BE2C (cell line): ENCODE data around the gene PSG2. TPM values are rescaled to one million over a fixed set of nuclear protein-coding genes. Genes with fewer than 3 reads are reported as not detected.
"Not testable (repeated sequence)": the region's sequence is repeated elsewhere in the genome, so short reads cannot be mapped to it uniquely, and the experiment has no call there.

ENCODE experiments used
- DNase-seq: peaks from one replicate; pipeline ENCODE4 v3.0.0-alpha.2; 2020
- H3K27me3 ChIP-seq: fragments of 250-450 bp; sonication (Bioruptor Pico); 2 replicates; pipeline ENCODE4 v1.5.1; 2020; ENCODE audit warnings: mild to moderate bottlenecking
- H3K36me3 ChIP-seq: fragments of 250-450 bp; sonication (Bioruptor Pico); 2 replicates; pipeline ENCODE4 v1.5.1; 2020; ENCODE audit warnings: mild to moderate bottlenecking
- H3K4me1 ChIP-seq: fragments of 250-450 bp; sonication (Bioruptor Pico); 2 replicates; pipeline ENCODE4 v1.5.1; 2020
- H3K4me3 ChIP-seq: 2 replicates; pipeline ENCODE4 v1.5.1; 2011; ENCODE audit warnings: low read depth, low read length
- H3K9me3 ChIP-seq: fragments of 250-450 bp; sonication (Bioruptor Pico); 2 replicates; pipeline ENCODE4 v1.5.1; 2020
- polyA plus RNA-seq: library from polyadenylated mRNA; unstranded; fragments of >200 nt; gene quantifications from one replicate; pipeline ENCODE4 v1.2.1, GENCODE V29; 2012; ENCODE audit warnings: low read depth, missing spikeins; ENCODE audit not compliant: insufficient read length, insufficient read depth
- TF ChIP-seq, protein P1 (sequence below): IDR thresholded peaks from 2 replicates; pipeline ENCODE4 v1.5.1; 2012; ENCODE audit warnings: mild to moderate bottlenecking, low read depth, low read length

The PSG2 gene
- polyA plus RNA-seq: not detected

DNA sequence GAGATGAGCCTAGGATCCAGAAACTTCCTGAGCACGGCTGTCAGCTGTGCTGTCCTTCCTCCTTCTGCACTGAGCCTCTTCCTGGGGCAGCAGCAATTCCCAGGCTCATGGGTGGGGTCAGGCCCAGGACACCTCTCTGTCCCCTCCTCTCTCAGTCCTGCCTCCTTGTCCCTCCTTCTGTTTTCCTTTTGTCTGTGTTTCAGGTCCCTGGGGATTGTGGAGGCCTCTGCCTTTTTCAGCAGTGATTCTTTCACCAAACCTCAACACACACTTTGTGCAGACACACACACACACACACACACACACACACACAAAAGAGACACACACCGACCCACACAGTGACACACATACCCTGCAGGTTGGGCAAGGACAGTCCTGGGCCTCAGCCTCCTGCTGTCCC, at the start of gene PSG2:
PSG2 (minus strand) TSS at position 101 of the 400 bp plus-strand sequence. CDS start 132 bp downstream, outside the sequence.
- H3K4me1 ChIP-seq, H3K27me3 ChIP-seq, H3K36me3 ChIP-seq, H3K9me3 ChIP-seq, H3K4me3 ChIP-seq, DNase-seq: not testable (repeated sequence)

DNA sequence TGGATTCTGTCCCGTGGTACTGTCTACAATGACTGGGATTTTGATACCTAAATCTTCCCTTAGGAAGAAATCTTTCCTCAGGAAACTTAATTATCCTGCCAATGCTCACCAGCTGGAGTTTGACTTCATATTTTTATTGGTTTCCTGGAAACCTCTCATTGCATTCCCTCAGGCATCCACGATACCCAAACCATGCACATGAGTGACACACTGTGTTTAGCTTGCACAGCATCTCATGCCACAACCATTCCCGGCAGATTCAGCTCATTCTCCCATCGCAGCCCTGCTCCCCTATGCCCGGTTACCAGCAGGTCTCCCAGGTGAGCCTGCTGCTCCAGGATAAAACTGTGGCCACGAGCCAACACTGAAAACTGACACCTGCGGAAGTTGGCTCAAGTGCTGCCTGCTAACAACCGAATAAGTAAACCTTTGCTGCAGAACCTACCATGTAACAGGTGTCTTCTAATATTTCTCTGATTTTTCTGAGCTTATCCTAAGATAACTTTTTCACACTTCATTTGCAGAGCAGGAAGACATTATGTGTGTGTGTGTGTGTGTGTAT, 48.9 kb upstream of the PSG2 start:
- not testable (repeated sequence) for H3K36me3 ChIP-seq

GRCh38 chr19:43129197-43129596, 46.7 kb upstream of the PSG2 start:
- not testable (repeated sequence) for H3K27me3 ChIP-seq, H3K9me3 ChIP-seq, DNase-seq, H3K36me3 ChIP-seq, H3K4me1 ChIP-seq, H3K4me3 ChIP-seq

More for the DNA sequence above, 48.9 kb upstream of the PSG2 start:
- not testable (repeated sequence) for H3K4me1 ChIP-seq, H3K4me3 ChIP-seq, H3K9me3 ChIP-seq, H3K27me3 ChIP-seq, DNase-seq

- DNase-seq, H3K36me3 ChIP-seq: not testable (repeated sequence)
Observed at GRCh38 chr19:43127336-43127735, 44.8 kb upstream of the PSG2 start.

GRCh38 chr19:43126720-43127119, 44.2 kb upstream of the PSG2 start:
- no peak for DNase-seq
- Histone ChIP-seq H3K4me1 (no peaks in the 10 kb centered on the region), H3K9me3 (no peaks in the 10 kb centered on the region), H3K27me3 (no peaks in the 10 kb centered on the region), H3K36me3 (no peaks in the 10 kb centered on the region), H3K4me3 (no peak overlapping the region)
- TF ChIP-seq, protein P1, sequence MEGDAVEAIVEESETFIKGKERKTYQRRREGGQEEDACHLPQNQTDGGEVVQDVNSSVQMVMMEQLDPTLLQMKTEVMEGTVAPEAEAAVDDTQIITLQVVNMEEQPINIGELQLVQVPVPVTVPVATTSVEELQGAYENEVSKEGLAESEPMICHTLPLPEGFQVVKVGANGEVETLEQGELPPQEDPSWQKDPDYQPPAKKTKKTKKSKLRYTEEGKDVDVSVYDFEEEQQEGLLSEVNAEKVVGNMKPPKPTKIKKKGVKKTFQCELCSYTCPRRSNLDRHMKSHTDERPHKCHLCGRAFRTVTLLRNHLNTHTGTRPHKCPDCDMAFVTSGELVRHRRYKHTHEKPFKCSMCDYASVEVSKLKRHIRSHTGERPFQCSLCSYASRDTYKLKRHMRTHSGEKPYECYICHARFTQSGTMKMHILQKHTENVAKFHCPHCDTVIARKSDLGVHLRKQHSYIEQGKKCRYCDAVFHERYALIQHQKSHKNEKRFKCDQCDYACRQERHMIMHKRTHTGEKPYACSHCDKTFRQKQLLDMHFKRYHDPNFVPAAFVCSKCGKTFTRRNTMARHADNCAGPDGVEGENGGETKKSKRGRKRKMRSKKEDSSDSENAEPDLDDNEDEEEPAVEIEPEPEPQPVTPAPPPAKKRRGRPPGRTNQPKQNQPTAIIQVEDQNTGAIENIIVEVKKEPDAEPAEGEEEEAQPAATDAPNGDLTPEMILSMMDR: no peak

More at GRCh38 chr19:43127336-43127735, 44.8 kb upstream of the PSG2 start:
- not testable (repeated sequence) for H3K9me3 ChIP-seq, H3K27me3 ChIP-seq, H3K4me3 ChIP-seq, H3K4me1 ChIP-seq

GRCh38 chr19:43124360-43124759, 41.9 kb upstream of the PSG2 start:
- no peaks in the 10 kb centered on the region for H3K27me3 ChIP-seq
- DNase-seq: no peak
- H3K4me3 ChIP-seq: no peak overlapping the region
- TF ChIP-seq, protein P1: no peak
- no peaks in the 10 kb centered on the region for H3K4me1 ChIP-seq
- no peaks in the 10 kb centered on the region for H3K9me3 ChIP-seq
- H3K36me3 ChIP-seq: no peaks in the 10 kb centered on the region

DNA sequence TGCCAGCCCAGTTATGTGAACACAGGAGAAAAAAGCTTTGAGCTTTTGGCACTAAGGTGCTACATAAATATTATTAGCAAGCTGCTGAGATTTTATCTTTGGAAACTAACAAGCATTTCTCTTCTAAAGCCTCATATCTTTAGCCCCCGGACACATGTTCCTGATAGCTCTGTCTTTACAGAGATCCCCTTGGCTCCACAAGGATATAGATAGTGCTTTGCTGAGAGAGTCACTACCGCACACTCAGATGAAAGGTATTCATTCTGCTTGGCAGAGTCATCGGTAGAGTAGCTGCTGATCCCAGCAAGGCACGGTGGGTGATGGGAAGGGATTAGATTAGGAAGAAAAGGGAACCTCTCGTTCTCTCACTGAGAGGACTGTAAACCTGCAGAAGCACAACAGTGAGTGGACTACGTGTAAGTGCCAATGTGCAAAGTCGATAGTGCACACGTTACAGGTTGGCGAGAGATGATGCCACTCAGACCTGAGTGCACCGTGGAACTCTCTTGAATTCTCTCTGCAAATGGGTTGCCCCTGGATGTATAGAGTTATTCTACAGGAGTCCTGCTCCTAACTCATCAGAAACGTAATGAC, 38.0 kb upstream of the PSG2 start:
- DNase-seq, H3K36me3 ChIP-seq, H3K9me3 ChIP-seq, H3K4me1 ChIP-seq, H3K4me3 ChIP-seq, H3K27me3 ChIP-seq: not testable (repeated sequence)

GRCh38 chr19:43119526-43119925, 37.0 kb upstream of the PSG2 start:
- not testable (repeated sequence) for DNase-seq, H3K4me1 ChIP-seq, H3K36me3 ChIP-seq

DNA sequence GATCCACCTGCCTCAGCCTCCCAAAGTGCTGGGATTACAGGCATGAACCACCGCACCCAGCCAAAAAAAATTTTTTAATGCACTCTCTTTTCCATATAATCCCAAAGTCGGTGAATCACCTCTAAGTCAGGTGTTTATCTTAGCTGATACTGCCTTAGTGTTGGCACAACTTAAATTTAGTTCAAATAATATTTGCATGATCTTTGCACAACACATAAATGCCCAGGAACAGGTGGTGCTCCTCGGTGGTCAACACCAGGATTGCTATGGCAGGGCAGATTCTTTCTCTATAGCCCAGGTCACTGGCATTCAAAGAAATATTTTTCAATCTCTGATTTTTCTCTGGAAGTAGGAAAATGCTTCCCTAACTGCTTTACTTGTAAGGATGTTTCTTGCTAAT, 33.9 kb upstream of the PSG2 start:
- not testable (repeated sequence) for H3K36me3 ChIP-seq, H3K4me3 ChIP-seq, H3K9me3 ChIP-seq, H3K4me1 ChIP-seq, DNase-seq, H3K27me3 ChIP-seq

More at GRCh38 chr19:43119526-43119925, 37.0 kb upstream of the PSG2 start:
- H3K4me3 ChIP-seq, H3K27me3 ChIP-seq, H3K9me3 ChIP-seq: not testable (repeated sequence)

DNA sequence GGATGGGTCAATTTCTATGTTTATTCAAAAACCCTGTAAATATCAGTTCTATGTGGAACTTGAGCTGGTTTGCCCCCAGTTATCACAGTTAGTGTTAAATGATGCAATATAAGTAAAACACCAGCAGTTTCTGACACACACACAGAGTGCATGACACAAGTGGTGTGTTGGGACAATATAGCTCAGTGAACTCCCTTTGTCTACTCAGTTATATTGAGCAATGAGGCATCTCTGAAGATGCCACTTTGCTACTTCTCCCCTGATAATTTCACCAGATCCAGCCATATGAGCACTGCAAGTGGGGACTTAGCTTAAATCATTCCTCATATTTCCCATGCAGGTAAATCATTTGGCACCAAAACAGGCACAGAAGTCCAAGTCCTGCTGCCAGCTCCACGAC, 33.0 kb upstream of the PSG2 start:
- not testable (repeated sequence) for H3K4me1 ChIP-seq, H3K27me3 ChIP-seq, H3K36me3 ChIP-seq, H3K4me3 ChIP-seq, DNase-seq, H3K9me3 ChIP-seq

DNA sequence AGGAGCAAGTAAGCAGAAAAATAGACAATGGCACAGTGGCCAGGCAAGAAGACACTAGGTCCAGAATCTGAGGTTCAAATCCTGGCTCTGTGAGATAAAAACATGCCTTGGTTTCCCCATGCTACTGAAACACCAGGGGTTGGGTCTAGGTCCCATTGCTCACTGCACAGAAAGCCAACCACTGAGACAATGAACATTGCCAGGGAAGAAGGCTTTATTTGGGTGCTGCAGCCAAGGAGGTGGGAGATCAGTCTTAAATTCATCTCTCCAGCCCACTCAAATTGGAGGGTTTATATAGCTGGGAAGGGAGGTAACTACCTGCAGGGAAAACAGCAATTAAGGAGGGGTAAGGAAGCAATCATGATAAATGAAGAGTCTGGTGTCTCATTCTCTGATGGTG, 32.6 kb upstream of the PSG2 start:
- not testable (repeated sequence) for DNase-seq, H3K36me3 ChIP-seq, H3K4me1 ChIP-seq, H3K27me3 ChIP-seq, H3K9me3 ChIP-seq, H3K4me3 ChIP-seq

DNA sequence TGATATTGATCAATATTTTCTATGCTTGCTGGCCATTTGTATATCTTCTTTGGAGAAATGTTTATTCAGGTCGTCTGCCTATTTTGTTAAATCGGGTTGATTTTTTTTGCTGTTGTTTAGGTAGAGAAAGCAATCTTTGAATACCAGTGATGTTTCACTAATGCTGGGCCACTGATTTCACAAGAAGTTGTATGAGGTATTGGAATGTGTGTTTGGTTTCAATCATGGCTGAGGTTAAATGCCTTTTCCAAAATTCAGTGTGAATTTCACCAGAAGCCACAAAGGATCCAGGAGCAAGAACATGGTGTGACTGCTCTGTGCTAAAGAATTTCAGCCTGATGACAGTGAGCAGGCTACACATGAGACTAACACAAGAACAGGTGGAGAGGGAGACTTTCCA, 32.1 kb upstream of the PSG2 start:
- not testable (repeated sequence) for H3K36me3 ChIP-seq, H3K4me1 ChIP-seq, H3K9me3 ChIP-seq, H3K27me3 ChIP-seq, H3K4me3 ChIP-seq, DNase-seq

- not testable (repeated sequence) for DNase-seq, H3K36me3 ChIP-seq, H3K9me3 ChIP-seq, H3K4me3 ChIP-seq, H3K4me1 ChIP-seq, H3K27me3 ChIP-seq
Observed at GRCh38 chr19:43107401-43107800, 24.9 kb upstream of the PSG2 start.
